PC-3 (cell line): Measurements from ENCODE around the gene CLSTN1. TPM values are rescaled to one million over a fixed set of nuclear protein-coding genes. Genes with fewer than 3 reads are reported as not detected.

Experiments used
- ATAC-seq: fragments of 200-7000 bp; cut with Tn5 transposase; 2 replicates; pipeline ENCODE4 v1.9.1; 2020; ENCODE audit warnings: mild to moderate bottlenecking, moderate library complexity
- BruUV-seq: library from RNA; stranded (reverse); fragments of 400-500 nt; replicated peaks from 2 replicates; lab custom pipeline; 2021; lab: Mats Ljungman, UMichigan
- CTCF ChIA-PET: fragments of 300-600 bp; sonication (Branson Sonifier 250); formaldehyde crosslinking; loops from one replicate; lab custom pipeline; 2022; ENCODE audit warnings: antibody characterized with exemption; lab: Charles Lee
- POLR2A ChIA-PET: fragments of 300-600 bp; sonication (Branson Sonifier 250); formaldehyde crosslinking; loops from one replicate; lab custom pipeline; 2022; ENCODE audit warnings: antibody characterized with exemption; ENCODE audit not compliant: unreplicated experiment; lab: Charles Lee
- DNase-seq: peaks from one replicate; pipeline ENCODE4 v3.0.0-alpha.2; 2015
- H2AFZ ChIP-seq: fragments of 300-600 bp; sonication (generic); 2 replicates; pipeline ENCODE4 v1.6.0; 2016; ENCODE audit warnings: antibody characterized with exemption, low read length
- H3F3A ChIP-seq: fragments of 300-600 bp; sonication (generic); one replicate; pipeline ENCODE4 v1.6.0; 2017; ENCODE audit warnings: antibody characterized with exemption, low read length, control low read depth, mild to moderate bottlenecking; ENCODE audit not compliant: unreplicated experiment
- H3K27ac ChIP-seq: fragments of 300-600 bp; sonication (generic); 2 replicates; pipeline ENCODE4 v1.5.1; 2016; ENCODE audit warnings: mild to moderate bottlenecking, low read length
- H3K27me3 ChIP-seq: fragments of 300-600 bp; sonication (generic); 2 replicates; pipeline ENCODE4 v1.6.1; 2016; ENCODE audit warnings: low read length, mixed read lengths
- H3K36me3 ChIP-seq: fragments of 300-600 bp; sonication (generic); 2 replicates; pipeline ENCODE4 v1.6.1; 2016; ENCODE audit warnings: low read depth, mixed run types, low read length, mixed read lengths
- H3K4me1 ChIP-seq: fragments of 300-600 bp; sonication (generic); 2 replicates; pipeline ENCODE4 v1.5.1; 2016; ENCODE audit warnings: low read length; ENCODE audit not compliant: insufficient read depth
- H3K4me2 ChIP-seq: fragments of 300-600 bp; sonication (generic); 2 replicates; pipeline ENCODE4 v1.6.0; 2016; ENCODE audit warnings: low read length
- H3K4me3 ChIP-seq: fragments of 300-600 bp; sonication (generic); 2 replicates; pipeline ENCODE4 v1.5.1; 2016; ENCODE audit warnings: mild to moderate bottlenecking, low read length, mixed read lengths
- H3K79me2 ChIP-seq: fragments of 300-600 bp; sonication (generic); 2 replicates; pipeline ENCODE4 v1.6.1; 2017; ENCODE audit warnings: low read length, mixed read lengths
- H3K9ac ChIP-seq: fragments of 300-600 bp; sonication (generic); 2 replicates; pipeline ENCODE4 v1.6.0; 2016; ENCODE audit warnings: mild to moderate bottlenecking, low read length
- H3K9me2 ChIP-seq: fragments of 300-600 bp; sonication (generic); replicated peaks from 2 replicates; pipeline ENCODE4 v1.6.1; 2016; ENCODE audit warnings: mixed run types, low read length, mixed read lengths
- H3K9me3 ChIP-seq: fragments of 300-600 bp; sonication (generic); 2 replicates; pipeline ENCODE4 v1.6.1; 2016; ENCODE audit warnings: low read length, mixed read lengths
- H4K20me1 ChIP-seq: fragments of 300-600 bp; sonication (generic); 2 replicates; pipeline ENCODE4 v1.6.1; 2016; ENCODE audit warnings: low read length, mixed read lengths
- CTCF ChIP-seq: fragments of 300-600 bp; sonication (generic); conservative IDR thresholded peaks from 2 replicates; pipeline ENCODE4 v1.5.1; 2017; ENCODE audit warnings: antibody characterized with exemption, low read depth, mild to moderate bottlenecking, low read length
- EZH2 ChIP-seq: fragments of 300-600 bp; sonication (generic); IDR thresholded peaks from one replicate; pipeline ENCODE4 v1.6.1; 2017; ENCODE audit warnings: antibody characterized with exemption, mild to moderate bottlenecking, low read length; ENCODE audit not compliant: unreplicated experiment
- EZH2phosphoT487 ChIP-seq: fragments of 300-600 bp; sonication (generic); IDR thresholded peaks from 2 replicates; pipeline ENCODE4 v1.6.1; 2018; ENCODE audit warnings: mild to moderate bottlenecking, antibody characterized with exemption, low read length, borderline replicate concordance
- intact Hi-C: fragments of 100-400 bp; cut with micrococcal nuclease; formaldehyde crosslinking; loops from 2 replicates; pipeline ENCODE4 v1.9.0; 2023
- total RNA-seq: library from RNA; depleted of rRNA; stranded (reverse); fragments of >200 nt; gene quantifications from 2 replicates; pipeline ENCODE4 v1.2.3, GENCODE V29; 2014

Gene CLSTN1
- total RNA-seq, 1 experiment from 2014 or later: 98.3 TPM

GRCh38 chr1:9845914-9846313 lies 22.1 kb upstream of the CLSTN1 start:
- intact Hi-C loops: no loop called here
- ATAC-seq: no peak
- ChIA-PET CTCF (no interaction called here), POLR2A (no interaction called here)
- TF ChIP-seq EZH2 (no peak), EZH2phosphoT487 (no peak), CTCF (no peak)
- Histone ChIP-seq H3K4me1 (peaks cover 24% of the 10 kb centered on the region), H3K4me2 (no peak overlapping the region), H3K79me2 (no peaks in the 10 kb centered on the region), H3K36me3 (no peaks in the 10 kb centered on the region), H3K9me2 (no peaks in the 10 kb centered on the region), H3K27ac (no peak overlapping the region), H3F3A (no peaks in the 10 kb centered on the region), H2AFZ (no peak overlapping the region), H4K20me1 (no peaks in the 10 kb centered on the region), H3K9me3 (no peaks in the 10 kb centered on the region), H3K9ac (no peak overlapping the region), H3K27me3 (no peaks in the 10 kb centered on the region), H3K4me3 (no peak overlapping the region)
- no TSS peak for BruUV-seq
- DNase-seq: no peak

GRCh38 chr1:9844756-9845155 lies 21.0 kb upstream of the CLSTN1 start:
- no peak overlapping the region for H3K9ac ChIP-seq
- peaks cover 24% of the 10 kb centered on the region for H3K4me1 ChIP-seq
- H2AFZ ChIP-seq: no peak overlapping the region
- intact Hi-C loops: no loop called here
- H3K9me3 ChIP-seq: no peaks in the 10 kb centered on the region
- ATAC-seq (no peak), DNase-seq (no peak)
- H3K79me2 ChIP-seq: no peaks in the 10 kb centered on the region
- H3K9me2 ChIP-seq: no peaks in the 10 kb centered on the region
- ChIA-PET CTCF (no interaction called here), POLR2A (no interaction called here)
- TF ChIP-seq EZH2phosphoT487 (no peak), EZH2 (no peak), CTCF (no peak)
- no peaks in the 10 kb centered on the region for H3K27me3 ChIP-seq
- no peak overlapping the region for H3K4me2 ChIP-seq
- H3F3A ChIP-seq: no peaks in the 10 kb centered on the region
- no peaks in the 10 kb centered on the region for H4K20me1 ChIP-seq
- H3K27ac ChIP-seq: no peak overlapping the region
- BruUV-seq: no TSS peak
- H3K4me3 ChIP-seq: no peak overlapping the region
- no peaks in the 10 kb centered on the region for H3K36me3 ChIP-seq

- no TSS peak for BruUV-seq
- ChIA-PET POLR2A (no interaction called here), CTCF (no interaction called here)
- Histone ChIP-seq H3K79me2 (no peaks in the 10 kb centered on the region), H3K9me3 (no peaks in the 10 kb centered on the region), H3K4me2 (peak overlapping the region; percentile 57), H3K9ac (no peak overlapping the region; the same call in 1 of the 2 replicates), H3K36me3 (no peaks in the 10 kb centered on the region), H3F3A (no peaks in the 10 kb centered on the region), H3K4me1 (peaks cover 24% of the 10 kb centered on the region), H3K27ac (peak overlapping the region; percentile 69), H3K27me3 (no peaks in the 10 kb centered on the region), H3K4me3 (no peak overlapping the region; the same call in 1 of the 2 replicates), H3K9me2 (no peaks in the 10 kb centered on the region), H2AFZ (peak overlapping the region; percentile 52; the same call in 1 of the 2 replicates), H4K20me1 (no peaks in the 10 kb centered on the region)
- DNase-seq (no peak), ATAC-seq (peak; percentile 8; the same call in 1 of the 2 replicates)
- no peak for TF ChIP-seq CTCF
- TF ChIP-seq EZH2phosphoT487: no peak
- TF ChIP-seq EZH2: no peak
- intact Hi-C loops: no loop called here
Measured at GRCh38 chr1:9844106-9844505, 20.3 kb upstream of the CLSTN1 start.
